Measurements from ENCODE around the gene CAMKMT.

CAMKMT gene

GRCh38 chr2:44549856-44550255 is 188.1 kb downstream of the CAMKMT start:
- Histone ChIP-seq H3K27me3 (ENCODE audit: control insufficient read depth, insufficient read depth, low read length) (no peaks in the 10 kb centered on the region), H3K36me3 (ENCODE audit: control insufficient read depth, insufficient read depth, low read length) (no peaks in the 10 kb centered on the region), H3K27ac (ENCODE audit: low read depth, low read length) (no peak overlapping the region), H3K4me1 (ENCODE audit: control insufficient read depth, insufficient read depth, low read length) (peaks cover 47% of the 10 kb centered on the region), H3K9ac (ENCODE audit: low read length) (no peak overlapping the region), H3K9me3 (ENCODE audit: control insufficient read depth, insufficient read depth, low read depth, low read length) (no peaks in the 10 kb centered on the region), H3K4me3 (ENCODE audit: low read depth, low read length) (no peak overlapping the region)

GRCh38 chr2:44550561-44550960 is 188.8 kb downstream of the CAMKMT start:
- Histone ChIP-seq H3K27ac (ENCODE audit: low read depth, low read length) (no peak overlapping the region), H3K36me3 (ENCODE audit: control insufficient read depth, insufficient read depth, low read length) (no peaks in the 10 kb centered on the region), H3K9me3 (ENCODE audit: control insufficient read depth, insufficient read depth, low read depth, low read length) (no peaks in the 10 kb centered on the region)

DNA sequence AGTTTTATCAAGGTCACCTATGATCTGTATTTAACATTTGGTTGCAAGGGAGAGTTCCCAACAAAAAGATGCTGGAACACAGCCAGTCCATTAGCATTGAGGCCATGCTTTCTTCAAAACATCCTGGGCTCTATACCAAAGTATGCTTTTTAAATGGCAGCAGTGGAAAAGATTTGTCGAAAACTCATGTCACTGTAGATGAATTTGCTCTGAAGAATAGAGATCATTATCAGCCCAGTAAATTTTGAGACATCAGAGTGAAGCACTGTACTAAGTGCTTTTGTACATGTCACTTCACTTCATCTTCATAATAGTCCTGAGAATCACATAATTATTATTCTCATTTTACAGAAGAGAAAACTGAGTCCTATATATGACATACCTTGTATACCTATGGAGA is 189.8 kb downstream of the CAMKMT start:
- no peak overlapping the region for H3K27ac ChIP-seq (ENCODE audit: low read depth, low read length)
- H3K27me3 ChIP-seq (ENCODE audit: control insufficient read depth, insufficient read depth, low read length): no peaks in the 10 kb centered on the region
- no peaks in the 10 kb centered on the region for H3K9me3 ChIP-seq (ENCODE audit: control insufficient read depth, insufficient read depth, low read depth, low read length)
- peaks cover 32% of the 10 kb centered on the region for H3K4me1 ChIP-seq (ENCODE audit: control insufficient read depth, insufficient read depth, low read length)
- H3K9ac ChIP-seq (ENCODE audit: low read length): no peak overlapping the region
- H3K36me3 ChIP-seq (ENCODE audit: control insufficient read depth, insufficient read depth, low read length): no peaks in the 10 kb centered on the region
- no peak overlapping the region for H3K4me3 ChIP-seq (ENCODE audit: low read depth, low read length)

More at GRCh38 chr2:44550561-44550960, 188.8 kb downstream of the CAMKMT start:
- H3K4me3 ChIP-seq (ENCODE audit: low read depth, low read length): no peak overlapping the region
- no peaks in the 10 kb centered on the region for H3K27me3 ChIP-seq (ENCODE audit: control insufficient read depth, insufficient read depth, low read length)
- H3K9ac ChIP-seq (ENCODE audit: low read length): no peak overlapping the region
- H3K4me1 ChIP-seq (ENCODE audit: control insufficient read depth, insufficient read depth, low read length): peaks cover 40% of the 10 kb centered on the region

DNA sequence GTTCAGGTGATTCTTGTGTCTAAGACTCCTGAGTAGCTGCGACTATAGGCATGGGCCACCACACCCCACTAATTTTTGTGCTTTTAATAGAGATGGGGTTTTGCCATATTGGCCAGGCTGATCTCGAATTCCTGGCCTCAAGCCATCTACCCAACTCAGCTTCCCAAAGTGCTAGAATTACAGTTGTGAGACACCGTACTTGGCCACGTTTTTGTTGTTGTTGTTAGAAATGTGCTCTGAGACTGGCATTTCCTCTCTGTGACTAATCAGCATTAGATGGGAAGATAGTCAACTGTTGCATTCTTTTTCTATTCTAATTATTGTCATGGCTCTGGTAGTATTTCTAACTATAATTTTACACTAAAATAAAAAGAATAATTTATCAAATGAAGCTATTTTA is 191.7 kb downstream of the CAMKMT start:
- H3K36me3 ChIP-seq (ENCODE audit: control insufficient read depth, insufficient read depth, low read length): no peaks in the 10 kb centered on the region
- no peaks in the 10 kb centered on the region for H3K9me3 ChIP-seq (ENCODE audit: control insufficient read depth, insufficient read depth, low read depth, low read length)
- H3K27ac ChIP-seq (ENCODE audit: low read depth, low read length): no peak overlapping the region
- H3K4me1 ChIP-seq (ENCODE audit: control insufficient read depth, insufficient read depth, low read length): peaks cover 12% of the 10 kb centered on the region
- H3K9ac ChIP-seq (ENCODE audit: low read length): no peak overlapping the region
- H3K4me3 ChIP-seq (ENCODE audit: low read depth, low read length): no peak overlapping the region
- no peaks in the 10 kb centered on the region for H3K27me3 ChIP-seq (ENCODE audit: control insufficient read depth, insufficient read depth, low read length)

DNA sequence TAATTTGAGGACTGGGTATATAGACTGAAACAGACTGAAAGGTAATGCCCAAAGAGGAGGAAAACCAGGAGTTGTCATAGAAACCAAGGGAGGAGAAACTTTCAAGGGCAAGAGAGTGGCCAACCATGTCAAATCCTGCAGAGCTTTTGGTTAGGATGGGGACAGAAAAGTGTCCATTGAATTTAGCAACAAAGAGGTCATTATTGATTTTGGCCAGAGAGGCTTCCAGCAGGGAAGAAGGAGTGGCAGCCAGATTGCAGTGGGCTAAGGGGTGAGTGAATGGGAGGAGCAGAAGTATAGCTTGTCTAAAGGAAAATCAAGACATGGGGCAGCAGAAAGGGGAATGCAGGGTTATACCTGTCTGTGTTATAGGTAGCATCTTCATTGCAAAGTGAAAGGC is 194.0 kb downstream of the CAMKMT start:
- H3K36me3 ChIP-seq (ENCODE audit: control insufficient read depth, insufficient read depth, low read length): no peaks in the 10 kb centered on the region
- no peak overlapping the region for H3K9ac ChIP-seq (ENCODE audit: low read length)
- no peaks in the 10 kb centered on the region for H3K4me1 ChIP-seq (ENCODE audit: control insufficient read depth, insufficient read depth, low read length)
- no peaks in the 10 kb centered on the region for H3K27me3 ChIP-seq (ENCODE audit: control insufficient read depth, insufficient read depth, low read length)
- H3K27ac ChIP-seq (ENCODE audit: low read depth, low read length): no peak overlapping the region
- no peaks in the 10 kb centered on the region for H3K9me3 ChIP-seq (ENCODE audit: control insufficient read depth, insufficient read depth, low read depth, low read length)
- H3K4me3 ChIP-seq (ENCODE audit: low read depth, low read length): no peak overlapping the region

- Histone ChIP-seq H3K27me3 (ENCODE audit: control insufficient read depth, insufficient read depth, low read length) (no peaks in the 10 kb centered on the region), H3K9ac (ENCODE audit: low read length) (no peak overlapping the region), H3K9me3 (ENCODE audit: control insufficient read depth, insufficient read depth, low read depth, low read length) (no peaks in the 10 kb centered on the region), H3K27ac (ENCODE audit: low read depth, low read length) (no peak overlapping the region), H3K36me3 (ENCODE audit: control insufficient read depth, insufficient read depth, low read length) (no peaks in the 10 kb centered on the region), H3K4me3 (ENCODE audit: low read depth, low read length) (no peak overlapping the region), H3K4me1 (ENCODE audit: control insufficient read depth, insufficient read depth, low read length) (no peaks in the 10 kb centered on the region)
These were observed 197.4 kb downstream of the CAMKMT start for GRCh38 chr2:44559108-44559507.

DNA sequence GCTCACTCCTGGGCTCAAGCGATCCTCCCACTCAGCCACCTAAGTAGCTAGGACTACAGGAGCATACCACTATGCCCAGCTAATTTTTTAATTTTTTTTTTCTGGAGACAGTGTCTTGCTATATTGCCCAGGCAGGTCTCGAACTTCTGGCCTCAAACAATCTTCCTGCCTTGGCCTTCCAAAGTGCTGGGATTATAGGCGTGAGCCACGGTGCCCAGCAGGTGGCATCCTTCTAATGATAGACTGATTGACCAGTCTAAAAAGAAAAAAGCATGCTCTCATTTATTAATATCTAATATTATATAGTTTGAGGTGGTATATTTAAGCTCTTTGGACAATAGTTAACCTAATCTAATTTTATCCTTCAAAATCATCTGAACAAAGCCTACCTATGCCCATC is 198.6 kb downstream of the CAMKMT start:
- Histone ChIP-seq H3K27ac (ENCODE audit: low read depth, low read length) (no peak overlapping the region), H3K36me3 (ENCODE audit: control insufficient read depth, insufficient read depth, low read length) (no peaks in the 10 kb centered on the region), H3K4me3 (ENCODE audit: low read depth, low read length) (no peak overlapping the region), H3K27me3 (ENCODE audit: control insufficient read depth, insufficient read depth, low read length) (no peaks in the 10 kb centered on the region), H3K9ac (ENCODE audit: low read length) (no peak overlapping the region), H3K9me3 (ENCODE audit: control insufficient read depth, insufficient read depth, low read depth, low read length) (no peaks in the 10 kb centered on the region), H3K4me1 (ENCODE audit: control insufficient read depth, insufficient read depth, low read length) (no peaks in the 10 kb centered on the region)

- no peaks in the 10 kb centered on the region for H3K27me3 ChIP-seq (ENCODE audit: control insufficient read depth, insufficient read depth, low read length)
- no peak overlapping the region for H3K27ac ChIP-seq (ENCODE audit: low read depth, low read length)
- H3K4me3 ChIP-seq (ENCODE audit: low read depth, low read length): no peak overlapping the region
- H3K36me3 ChIP-seq (ENCODE audit: control insufficient read depth, insufficient read depth, low read length): no peaks in the 10 kb centered on the region
- no peaks in the 10 kb centered on the region for H3K9me3 ChIP-seq (ENCODE audit: control insufficient read depth, insufficient read depth, low read depth, low read length)
- H3K4me1 ChIP-seq (ENCODE audit: control insufficient read depth, insufficient read depth, low read length): no peaks in the 10 kb centered on the region
- H3K9ac ChIP-seq (ENCODE audit: low read length): no peak overlapping the region
These were observed 199.2 kb downstream of the CAMKMT start for GRCh38 chr2:44560941-44561340.

DNA sequence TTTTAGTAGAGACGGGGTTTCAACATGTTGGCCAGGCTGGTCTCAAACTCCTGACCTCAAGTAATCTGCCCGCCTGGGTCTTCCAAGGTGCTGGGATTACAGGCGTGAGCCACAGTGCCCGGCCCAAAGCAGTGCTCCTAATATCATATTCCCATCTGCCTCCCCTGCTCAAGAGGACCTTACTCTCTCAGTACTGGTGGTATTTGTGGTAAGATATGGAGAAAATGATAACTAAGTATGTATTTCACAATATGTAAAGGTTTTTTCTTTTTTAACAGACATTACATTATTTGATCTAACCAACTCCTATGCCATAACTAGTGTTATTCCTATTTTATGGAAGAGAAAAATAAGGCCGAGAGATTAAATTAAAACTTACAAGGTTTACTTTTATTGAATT is 201.0 kb downstream of the CAMKMT start:
- H3K4me1 ChIP-seq (ENCODE audit: control insufficient read depth, insufficient read depth, low read length): no peaks in the 10 kb centered on the region
- no peaks in the 10 kb centered on the region for H3K27me3 ChIP-seq (ENCODE audit: control insufficient read depth, insufficient read depth, low read length)
- H3K36me3 ChIP-seq (ENCODE audit: control insufficient read depth, insufficient read depth, low read length): no peaks in the 10 kb centered on the region
- no peak overlapping the region for H3K4me3 ChIP-seq (ENCODE audit: low read depth, low read length)
- H3K9me3 ChIP-seq (ENCODE audit: control insufficient read depth, insufficient read depth, low read depth, low read length): no peaks in the 10 kb centered on the region
- no peak overlapping the region for H3K9ac ChIP-seq (ENCODE audit: low read length)
- no peak overlapping the region for H3K27ac ChIP-seq (ENCODE audit: low read depth, low read length)

GRCh38 chr2:44564752-44565151 is 203.0 kb downstream of the CAMKMT start:
- no peak overlapping the region for H3K9ac ChIP-seq (ENCODE audit: low read length)
- no peak overlapping the region for H3K4me3 ChIP-seq (ENCODE audit: low read depth, low read length)
- no peaks in the 10 kb centered on the region for H3K4me1 ChIP-seq (ENCODE audit: control insufficient read depth, insufficient read depth, low read length)
- no peak overlapping the region for H3K27ac ChIP-seq (ENCODE audit: low read depth, low read length)
- H3K9me3 ChIP-seq (ENCODE audit: control insufficient read depth, insufficient read depth, low read depth, low read length): no peaks in the 10 kb centered on the region
- no peaks in the 10 kb centered on the region for H3K27me3 ChIP-seq (ENCODE audit: control insufficient read depth, insufficient read depth, low read length)
- no peaks in the 10 kb centered on the region for H3K36me3 ChIP-seq (ENCODE audit: control insufficient read depth, insufficient read depth, low read length)

GRCh38 chr2:44566059-44566458 is 204.3 kb downstream of the CAMKMT start:
- Histone ChIP-seq H3K36me3 (ENCODE audit: control insufficient read depth, insufficient read depth, low read length) (no peaks in the 10 kb centered on the region), H3K4me3 (ENCODE audit: low read depth, low read length) (no peak overlapping the region), H3K27ac (ENCODE audit: low read depth, low read length) (no peak overlapping the region), H3K4me1 (ENCODE audit: control insufficient read depth, insufficient read depth, low read length) (no peaks in the 10 kb centered on the region), H3K27me3 (ENCODE audit: control insufficient read depth, insufficient read depth, low read length) (no peaks in the 10 kb centered on the region), H3K9me3 (ENCODE audit: control insufficient read depth, insufficient read depth, low read depth, low read length) (no peaks in the 10 kb centered on the region), H3K9ac (ENCODE audit: low read length) (no peak overlapping the region)

DNA sequence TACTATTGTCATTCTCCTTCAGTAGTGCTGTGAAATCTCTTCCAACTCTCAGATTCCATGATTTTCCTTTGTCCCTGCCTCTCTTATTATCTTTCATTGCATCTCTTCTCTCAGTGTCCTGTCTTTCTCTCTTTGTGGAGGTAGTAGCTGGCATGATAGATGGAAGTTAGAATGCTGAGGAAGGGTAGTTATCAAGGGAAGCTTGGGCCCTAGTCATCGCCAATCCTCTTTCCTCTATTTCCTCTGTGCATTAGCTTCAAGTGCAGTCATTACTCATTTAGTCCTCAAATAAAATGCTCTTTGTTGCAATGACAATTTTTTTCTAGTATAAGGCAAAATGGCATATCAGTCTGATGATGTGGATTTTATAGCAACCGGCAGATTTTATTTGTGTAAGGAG is 207.7 kb downstream of the CAMKMT start:
- no peak overlapping the region for H3K4me3 ChIP-seq (ENCODE audit: low read depth, low read length)
- H3K27me3 ChIP-seq (ENCODE audit: control insufficient read depth, insufficient read depth, low read length): no peaks in the 10 kb centered on the region
- H3K36me3 ChIP-seq (ENCODE audit: control insufficient read depth, insufficient read depth, low read length): no peaks in the 10 kb centered on the region
- H3K27ac ChIP-seq (ENCODE audit: low read depth, low read length): no peak overlapping the region
- H3K9me3 ChIP-seq (ENCODE audit: control insufficient read depth, insufficient read depth, low read depth, low read length): no peaks in the 10 kb centered on the region
- no peaks in the 10 kb centered on the region for H3K4me1 ChIP-seq (ENCODE audit: control insufficient read depth, insufficient read depth, low read length)
- no peak overlapping the region for H3K9ac ChIP-seq (ENCODE audit: low read length)
